ENCODE results near the gene PLS1.

- no peak for TF ChIP-seq CTCF (IDR thresholded peaks at IDR 0.05)
- TF ChIP-seq FOXM1 (IDR thresholded peaks at IDR 0.05; ENCODE audit: low read depth) = no peak
- no peak for TF ChIP-seq MAX (IDR thresholded peaks at IDR 0.05; ENCODE audit: low read depth)
- no peak for TF ChIP-seq SIN3A (IDR thresholded peaks at IDR 0.05; ENCODE audit: borderline replicate concordance, low read depth, low read length)
- TF ChIP-seq RCOR1 (IDR thresholded peaks at IDR 0.05; ENCODE audit: low read length) = no peak
- TF ChIP-seq ELF1 (IDR thresholded peaks at IDR 0.05) = no peak
- TF ChIP-seq TAF1 (IDR thresholded peaks at IDR 0.05; ENCODE audit: borderline replicate concordance, low read depth, low read length) = no peak
- TF ChIP-seq RXRA (IDR thresholded peaks at IDR 0.05; ENCODE audit: borderline replicate concordance, low read depth) = no peak
- TF ChIP-seq POLR2AphosphoS5 (IDR thresholded peaks at IDR 0.05; ENCODE audit: low read depth, low read length) = no peak
- TF ChIP-seq EP300 (IDR thresholded peaks at IDR 0.05; ENCODE audit: borderline replicate concordance in 1 of 2, low read depth in 1 of 2, low read length in 1 of 2) = no peak
Measured at GRCh38 chr3:142638291-142638690, 42.1 kb downstream of the PLS1 start.

Data from SK-N-SH (cell line).